ENCODE measurements around the gene ANKRD13C. TPM values are rescaled to one million over a fixed set of nuclear protein-coding genes. Genes with fewer than 3 reads are reported as not detected.
A peak's percentile ranks its signal among the peaks of the same experiment; 100 is the strongest.

Gene ANKRD13C
- total RNA-seq, 1 experiment from 2014 or later: 20.6 TPM

DNA sequence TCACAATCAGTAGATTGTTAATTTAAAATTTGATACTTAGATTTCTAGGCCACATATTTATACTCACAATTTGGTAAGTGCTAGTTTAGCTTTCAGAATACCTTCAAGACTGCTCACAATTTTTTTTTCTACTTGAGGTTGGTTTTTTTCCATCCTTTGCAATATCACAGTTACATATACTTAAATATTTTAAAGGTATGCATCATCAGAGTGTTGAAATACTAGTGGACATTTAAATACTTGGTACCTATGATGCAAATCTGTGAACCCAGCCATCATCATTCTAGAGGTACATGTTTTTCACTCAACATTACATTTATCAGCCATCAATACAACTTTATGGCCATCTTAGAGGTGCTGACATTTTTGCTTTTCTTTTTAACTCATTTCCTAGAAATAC lies 143.0 kb downstream of the ANKRD13C start:
- DNase-seq (ENCODE audit: low spot score): no peak
- CTCF ChIA-PET: no interaction called here
- Histone ChIP-seq H3K27me3 (replicated peaks; ENCODE audit: insufficient read depth, low read depth, low read length, poor library complexity) (no peaks in the 10 kb centered on the region), H3K27ac (ENCODE audit: low read depth, low read length, poor library complexity, severe bottlenecking) (no peak overlapping the region), H3K9me3 (ENCODE audit: low read depth, low read length, poor library complexity, severe bottlenecking) (no peaks in the 10 kb centered on the region), H3K4me1 (ENCODE audit: insufficient read depth, low read length, poor library complexity, severe bottlenecking) (peaks cover 6% of the 10 kb centered on the region), H3K36me3 (ENCODE audit: insufficient read depth, low read length, poor library complexity, severe bottlenecking) (peaks cover 13% of the 10 kb centered on the region), H3K4me3 (ENCODE audit: low read depth, low read length, poor library complexity, severe bottlenecking) (no peak overlapping the region)
- TF ChIP-seq, protein P1, sequence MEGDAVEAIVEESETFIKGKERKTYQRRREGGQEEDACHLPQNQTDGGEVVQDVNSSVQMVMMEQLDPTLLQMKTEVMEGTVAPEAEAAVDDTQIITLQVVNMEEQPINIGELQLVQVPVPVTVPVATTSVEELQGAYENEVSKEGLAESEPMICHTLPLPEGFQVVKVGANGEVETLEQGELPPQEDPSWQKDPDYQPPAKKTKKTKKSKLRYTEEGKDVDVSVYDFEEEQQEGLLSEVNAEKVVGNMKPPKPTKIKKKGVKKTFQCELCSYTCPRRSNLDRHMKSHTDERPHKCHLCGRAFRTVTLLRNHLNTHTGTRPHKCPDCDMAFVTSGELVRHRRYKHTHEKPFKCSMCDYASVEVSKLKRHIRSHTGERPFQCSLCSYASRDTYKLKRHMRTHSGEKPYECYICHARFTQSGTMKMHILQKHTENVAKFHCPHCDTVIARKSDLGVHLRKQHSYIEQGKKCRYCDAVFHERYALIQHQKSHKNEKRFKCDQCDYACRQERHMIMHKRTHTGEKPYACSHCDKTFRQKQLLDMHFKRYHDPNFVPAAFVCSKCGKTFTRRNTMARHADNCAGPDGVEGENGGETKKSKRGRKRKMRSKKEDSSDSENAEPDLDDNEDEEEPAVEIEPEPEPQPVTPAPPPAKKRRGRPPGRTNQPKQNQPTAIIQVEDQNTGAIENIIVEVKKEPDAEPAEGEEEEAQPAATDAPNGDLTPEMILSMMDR (conservative IDR thresholded peaks at IDR 0.05; ENCODE audit: low read depth, low read length): no peak
- no peak for TF ChIP-seq EZH2 (IDR thresholded peaks at IDR 0.05; ENCODE audit: borderline replicate concordance, low read depth, low read length, poor library complexity, severe bottlenecking)
- POLR2A ChIA-PET (ENCODE audit: low non-redundant PET): interaction anchor here (0.7 kb wide), 1 partner anchor 10 kb away, joined by 4 read pairs; the partner anchor contains the start of gene SRSF11
- intact Hi-C loops (cut with micrococcal nuclease; ENCODE audit: unreplicated experiment): no loop called here
- no TSS peak for BruUV-seq (replicated peaks)

DNA sequence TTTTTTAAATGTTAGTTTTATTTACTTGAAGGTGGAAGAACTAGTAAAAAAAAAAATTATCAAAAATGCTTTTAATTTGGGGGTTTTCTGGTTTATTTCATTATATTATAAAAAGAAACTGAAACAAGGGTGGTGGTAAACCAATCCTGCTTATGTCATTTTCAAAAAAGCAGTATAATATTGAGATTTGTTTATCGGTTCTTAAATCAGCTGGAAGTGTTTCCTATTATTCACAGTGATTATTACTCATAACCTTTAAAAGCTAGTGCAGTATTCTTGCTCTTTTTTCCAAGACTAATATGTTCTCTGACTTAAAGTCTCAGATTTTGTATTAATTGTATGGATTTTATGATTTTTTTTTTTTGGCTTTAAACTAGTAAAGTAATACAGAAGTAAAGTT lies 143.7 kb downstream of the ANKRD13C start:
- H3K27me3 ChIP-seq (replicated peaks; ENCODE audit: insufficient read depth, low read depth, low read length, poor library complexity): no peaks in the 10 kb centered on the region
- ChIA-PET CTCF (no interaction called here), POLR2A (ENCODE audit: low non-redundant PET) (no interaction called here)
- H3K36me3 ChIP-seq (ENCODE audit: insufficient read depth, low read length, poor library complexity, severe bottlenecking): peaks cover 13% of the 10 kb centered on the region
- DNase-seq (ENCODE audit: low spot score): no peak
- BruUV-seq (replicated peaks): no TSS peak
- H3K9me3 ChIP-seq (ENCODE audit: low read depth, low read length, poor library complexity, severe bottlenecking): no peaks in the 10 kb centered on the region
- H3K4me1 ChIP-seq (ENCODE audit: insufficient read depth, low read length, poor library complexity, severe bottlenecking): peaks cover 6% of the 10 kb centered on the region
- no peak overlapping the region for H3K4me3 ChIP-seq (ENCODE audit: low read depth, low read length, poor library complexity, severe bottlenecking)
- TF ChIP-seq, protein P1 (conservative IDR thresholded peaks at IDR 0.05; ENCODE audit: low read depth, low read length): no peak
- peak overlapping the region; percentile 0 for H3K27ac ChIP-seq (ENCODE audit: low read depth, low read length, poor library complexity, severe bottlenecking)
- intact Hi-C loops (cut with micrococcal nuclease; ENCODE audit: unreplicated experiment): no loop called here

Other genes with a start within 250 kb of the ANKRD13C start
- gene LRRC40, start 149.1 kb downstream of the ANKRD13C start, total RNA-seq (2021): 32.7 and 33.3 TPM in 2 replicates
- gene SRSF11, start 133.3 kb downstream of the ANKRD13C start, total RNA-seq (2021): 217 and 224 TPM in 2 replicates
- 23.5 and 32.6 TPM in 2 replicates for gene CTH, start 56.5 kb upstream of the ANKRD13C start, total RNA-seq (2021)

Measured in A673 (cell line).